Lung microvascular endothelial cell (primary cell): ENCODE measurements around the gene BMP5. TPM values are rescaled to one million over a fixed set of nuclear protein-coding genes. Genes with fewer than 3 reads are reported as not detected.
"Not testable (repeated sequence)": the region's sequence is repeated elsewhere in the genome, so short reads cannot be mapped to it uniquely, and the experiment has no call there.

Source experiments
- DNase-seq, 2 donors: peaks; one replicate each; pipeline versions ENCODE4 v3.0.0 to v3.0.0-alpha.2; 2010; ENCODE audit warnings: low read depth in 2 of 2
- total RNA-seq: library from RNA; depleted of rRNA; stranded (reverse); fragments of >200 nt; gene quantifications from 2 replicates; pipeline ENCODE4 v1.2.1, GENCODE V29; 2014

BMP5 gene
- total RNA-seq = not detected in 2 replicates

DNA sequence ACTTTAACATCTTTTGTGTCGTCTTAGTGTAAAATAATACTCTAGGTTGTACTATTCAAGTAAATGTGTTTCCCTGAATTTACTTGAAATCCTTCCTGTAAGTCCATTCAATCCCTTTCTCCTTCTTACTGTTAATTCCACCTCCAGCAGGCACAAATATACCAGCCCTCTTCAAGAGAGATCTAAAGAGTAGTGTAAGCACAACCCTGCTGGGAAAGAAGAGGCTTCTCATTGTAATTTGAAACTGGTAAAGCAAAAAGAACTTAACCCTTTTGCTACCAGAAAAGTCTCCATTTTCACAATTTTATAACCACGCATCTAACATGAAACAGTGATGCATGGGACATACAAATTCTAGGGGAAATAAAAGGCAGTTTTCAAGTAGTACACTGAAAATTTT lies at the start of gene BMP5:
Gene BMP5 (minus strand): TSS at position 191 of the 400 bp plus-strand sequence. CDS start 725 bp downstream, outside the sequence.
- DNase-seq = no peak

DNA sequence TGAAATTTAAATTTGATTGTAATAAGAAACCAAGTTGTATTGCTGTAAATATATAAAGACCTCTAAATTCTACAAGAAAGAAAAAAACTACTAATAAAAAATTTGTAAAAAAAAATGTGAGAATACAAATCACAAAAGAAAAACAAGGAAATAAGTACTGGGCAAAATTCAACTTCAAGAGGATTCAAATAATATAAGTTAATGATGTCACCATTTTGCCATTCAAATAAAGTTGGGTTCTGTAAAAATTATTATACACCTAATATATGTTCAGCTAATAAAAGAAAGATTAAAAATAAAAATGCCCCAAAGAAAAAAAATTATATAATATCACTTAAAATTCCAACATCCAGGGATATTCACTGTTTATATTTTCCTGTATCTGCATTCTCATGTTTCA lies 47.0 kb upstream of the BMP5 start:
- DNase-seq = no peak

DNA sequence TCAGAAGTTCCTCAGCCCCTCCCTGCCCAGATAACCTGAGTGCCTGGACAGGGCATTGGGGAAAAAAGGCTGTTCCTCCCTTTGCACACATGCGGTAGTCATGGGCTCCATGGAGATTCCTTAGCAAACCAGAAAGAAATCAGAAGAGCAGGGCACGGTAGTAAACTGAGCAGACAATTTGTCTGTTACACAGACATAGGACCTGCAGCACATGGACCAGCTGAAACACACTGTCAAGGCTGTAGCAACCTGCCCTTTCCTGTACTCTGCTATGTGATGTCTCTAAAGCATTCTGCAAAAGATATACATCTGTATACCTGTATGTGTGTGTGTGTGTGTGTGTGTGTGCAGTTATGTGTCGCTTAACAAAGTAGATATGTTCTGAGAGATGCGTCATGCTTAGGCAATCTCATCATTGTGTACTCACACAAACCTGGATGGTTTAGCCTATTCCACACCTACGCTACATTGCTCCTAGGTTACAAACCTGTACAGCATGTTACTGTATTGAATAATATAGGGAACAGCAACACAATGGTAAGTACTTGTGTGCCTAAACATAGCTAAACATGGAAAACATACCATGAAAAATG lies 44.4 kb upstream of the BMP5 start:
- no peak for DNase-seq

DNA sequence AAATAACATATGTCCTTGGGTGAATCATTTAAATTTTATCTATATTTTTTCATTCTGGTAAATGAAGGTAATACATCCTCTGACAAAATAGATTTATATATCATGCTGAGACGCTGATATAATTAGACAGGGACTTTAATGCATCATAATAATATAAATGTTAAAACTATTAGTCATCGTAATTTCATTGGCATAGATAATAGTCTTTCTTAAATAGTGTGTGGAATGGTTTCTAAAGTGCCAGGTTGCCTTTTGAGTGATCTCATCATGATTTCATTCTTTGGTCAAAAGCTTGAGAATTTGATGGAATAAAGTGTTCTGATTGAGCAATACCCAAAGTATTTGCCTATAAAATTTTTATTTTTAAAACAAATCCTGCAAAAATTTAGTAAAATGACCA lies 43.2 kb upstream of the BMP5 start:
- DNase-seq = peak in 1 of 2 donors; percentile 5

DNA sequence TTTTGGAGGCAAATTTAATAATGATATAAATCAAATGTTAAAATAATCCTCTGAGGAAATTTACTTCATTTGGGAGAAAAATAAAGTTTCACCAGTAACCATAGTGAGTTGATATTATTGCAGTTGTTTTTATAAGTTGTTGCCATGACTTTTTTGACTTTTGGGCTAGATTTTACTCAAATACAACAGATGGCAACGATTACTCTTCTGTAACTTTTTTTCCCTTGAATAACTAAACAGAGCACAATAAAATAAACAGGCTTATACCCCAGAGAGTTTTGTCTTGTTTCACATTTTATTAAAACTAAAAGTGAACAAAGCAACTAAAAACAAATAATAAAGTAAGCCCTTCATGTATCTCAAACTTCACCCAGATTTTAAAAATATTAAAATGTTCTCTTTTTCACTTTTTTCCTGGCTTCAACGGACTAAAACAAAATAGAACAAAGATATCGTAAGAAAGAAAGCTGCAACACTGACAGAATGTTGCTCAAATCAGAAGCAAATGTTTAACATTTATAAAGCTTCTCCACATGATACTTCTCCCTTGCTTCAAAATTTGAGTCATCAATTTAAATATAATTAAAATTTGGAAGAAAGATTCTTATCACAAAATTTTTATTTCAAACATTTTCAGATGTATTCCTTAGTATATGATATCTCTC lies 42.5 kb upstream of the BMP5 start:
- no peak for DNase-seq

DNA sequence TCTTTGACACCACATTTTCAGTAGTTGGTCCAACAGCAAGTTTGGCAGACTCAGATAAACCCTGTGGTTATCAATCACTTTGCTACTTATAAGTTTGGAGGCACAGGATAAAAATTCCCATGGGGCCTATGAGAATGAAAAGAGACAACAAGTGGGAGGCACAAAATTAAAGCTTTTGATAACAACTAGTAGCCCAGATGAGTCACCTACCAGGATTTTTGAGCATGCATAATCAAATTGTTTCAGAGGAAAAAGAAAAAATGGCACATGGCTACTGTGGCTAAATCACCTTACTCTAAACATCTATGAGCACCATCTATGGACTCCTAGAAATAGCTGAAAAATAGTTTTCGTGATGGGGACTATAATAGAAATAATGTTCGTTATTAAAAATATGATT lies 40.8 kb upstream of the BMP5 start:
- no peak for DNase-seq

DNA sequence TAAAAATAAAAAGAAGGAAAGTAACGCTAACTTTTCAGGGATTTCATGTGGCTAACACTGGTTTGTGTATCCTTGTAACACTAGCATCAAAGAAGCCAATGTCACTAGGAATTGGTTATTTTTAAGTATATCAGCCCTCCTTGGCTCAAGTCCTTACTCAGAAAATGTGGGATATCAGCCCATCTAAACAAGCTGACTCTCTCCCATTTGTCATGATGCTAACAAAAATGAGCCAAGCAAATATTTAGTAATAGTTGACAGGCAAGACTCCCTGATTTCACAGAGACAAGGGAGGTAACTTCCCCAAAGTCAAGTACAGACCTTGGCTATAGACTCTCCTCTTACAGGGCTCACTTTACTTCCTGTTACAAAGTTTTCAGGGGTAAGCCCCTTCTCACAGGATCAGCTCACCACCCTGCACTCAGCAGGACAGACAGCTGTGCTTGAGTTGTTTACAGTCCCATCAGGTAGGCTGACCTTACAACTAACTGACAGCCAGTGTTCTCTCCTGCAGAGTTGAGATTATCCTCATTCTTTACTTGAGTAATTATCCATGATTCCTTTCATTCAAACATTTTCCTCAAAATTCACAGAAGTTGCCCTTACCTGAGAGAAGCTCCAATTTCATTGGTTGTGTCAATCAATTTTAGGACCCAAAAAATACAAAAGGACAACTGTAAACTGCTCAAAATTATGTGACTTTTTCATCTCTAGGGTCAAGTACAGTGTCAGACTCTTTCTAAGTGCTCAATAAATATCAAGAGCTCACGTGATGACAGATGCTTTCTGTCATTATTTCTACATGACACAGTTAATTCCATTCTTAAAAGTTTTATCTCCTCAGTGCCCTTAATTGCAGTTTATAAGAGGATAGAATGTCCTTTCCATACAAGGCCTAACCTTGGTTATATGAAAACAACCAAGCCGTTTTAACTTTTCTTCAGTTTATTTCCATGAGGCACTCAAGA lies 38.1 kb upstream of the BMP5 start:
- no peak for DNase-seq

DNA sequence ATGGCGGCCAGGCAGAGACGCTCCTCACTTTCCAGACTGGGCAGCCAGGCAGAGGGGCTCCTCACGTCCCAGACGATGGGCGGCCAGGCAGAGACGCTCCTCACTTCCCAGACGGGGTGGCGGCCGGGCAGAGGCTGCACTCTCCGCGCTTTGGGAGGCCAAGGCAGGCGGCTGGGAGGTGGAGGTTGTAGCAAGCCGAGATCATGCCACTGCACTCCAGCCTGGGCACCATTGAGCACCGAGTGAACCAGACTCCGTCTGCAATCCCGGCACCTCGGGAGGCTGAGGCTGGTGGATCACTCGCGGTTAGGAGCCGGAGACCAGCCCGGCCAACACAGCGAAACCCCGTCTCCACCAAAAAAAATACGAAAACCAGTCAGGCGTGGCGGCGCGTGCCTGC lies 35.1 kb upstream of the BMP5 start:
- DNase-seq = not testable (repeated sequence)

DNA sequence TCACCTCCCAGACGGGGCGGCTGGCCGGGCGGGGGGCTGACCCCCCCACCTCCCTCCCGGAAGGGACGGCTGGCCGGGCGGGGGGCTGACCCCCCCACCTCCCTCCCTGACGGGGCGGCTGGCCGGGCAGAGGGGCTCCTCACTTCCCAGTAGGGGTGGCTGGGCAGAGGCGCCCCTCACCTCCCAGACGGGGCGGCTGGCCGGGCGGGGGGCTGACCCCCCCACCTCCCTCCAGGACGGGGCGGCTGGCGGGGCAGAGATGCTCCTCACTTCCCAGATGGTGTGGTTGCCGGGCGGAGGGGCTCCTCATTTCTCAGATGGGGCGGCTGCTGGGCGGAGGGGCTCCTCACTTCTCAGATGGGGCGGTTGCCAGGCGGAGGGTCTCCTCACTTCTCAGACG lies 34.5 kb upstream of the BMP5 start:
- DNase-seq = not testable (repeated sequence)

DNA sequence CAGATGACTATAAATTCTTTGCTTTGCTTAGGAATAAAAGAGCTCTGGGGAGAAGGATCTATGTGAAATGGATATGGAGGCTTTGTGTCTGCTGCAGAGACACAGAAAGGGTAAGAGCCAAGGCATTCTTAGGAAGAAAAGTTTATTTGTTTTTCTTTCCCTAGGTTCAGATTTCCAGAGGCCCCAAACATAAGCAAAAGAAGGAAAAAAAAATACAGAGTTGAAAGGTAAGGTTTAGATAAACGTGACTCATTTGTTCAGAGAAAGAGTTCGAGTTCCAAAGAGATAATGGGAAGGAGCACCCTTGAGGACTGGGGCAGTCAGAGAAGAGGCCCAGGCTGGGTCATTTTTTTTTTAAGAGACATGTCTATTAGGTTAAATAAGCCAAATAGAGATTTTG lies 27.4 kb upstream of the BMP5 start:
- DNase-seq = no peak

DNA sequence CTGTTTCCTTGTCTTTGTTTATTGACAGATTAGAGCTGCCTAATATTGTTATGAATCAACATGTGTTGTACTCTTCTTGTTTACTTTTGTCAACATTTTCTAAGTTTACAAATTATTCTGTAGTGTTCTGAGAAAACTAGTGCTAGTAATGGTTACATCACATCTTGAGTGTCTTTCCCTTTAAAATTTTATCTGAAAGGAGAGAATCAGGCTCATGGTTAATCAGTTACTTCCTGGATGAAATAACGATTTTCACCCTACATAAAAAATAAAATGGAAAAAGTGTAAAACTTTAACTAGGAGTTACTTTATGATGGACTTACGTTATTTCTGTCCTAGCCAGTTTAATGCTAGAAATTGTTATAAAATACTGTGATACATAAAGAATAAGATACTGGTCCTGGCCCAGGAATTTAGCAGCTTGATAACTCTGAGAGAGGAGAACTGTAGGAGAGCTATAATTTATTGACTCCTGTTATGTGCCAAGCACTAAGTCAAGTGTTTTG lies 26.4 kb upstream of the BMP5 start:
- no peak for DNase-seq

DNA sequence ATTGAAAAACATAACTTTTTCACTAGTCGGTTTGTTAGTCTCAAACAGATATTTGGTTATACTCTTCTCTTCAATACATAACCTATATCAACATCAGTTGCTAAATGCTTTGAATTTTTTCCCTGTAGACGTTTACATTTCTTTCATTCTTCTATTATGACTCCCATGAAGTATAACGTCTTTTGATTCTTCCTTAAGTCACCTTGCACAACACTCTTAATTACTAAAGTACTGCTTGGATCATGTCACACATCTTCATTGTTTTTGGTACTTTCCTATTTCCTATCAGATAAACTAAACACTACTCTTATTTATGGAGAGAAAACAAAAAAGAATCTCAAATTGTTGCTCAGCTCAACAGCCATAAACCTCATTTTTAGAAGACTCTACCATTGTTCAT lies 23.0 kb upstream of the BMP5 start:
- no peak for DNase-seq

DNA sequence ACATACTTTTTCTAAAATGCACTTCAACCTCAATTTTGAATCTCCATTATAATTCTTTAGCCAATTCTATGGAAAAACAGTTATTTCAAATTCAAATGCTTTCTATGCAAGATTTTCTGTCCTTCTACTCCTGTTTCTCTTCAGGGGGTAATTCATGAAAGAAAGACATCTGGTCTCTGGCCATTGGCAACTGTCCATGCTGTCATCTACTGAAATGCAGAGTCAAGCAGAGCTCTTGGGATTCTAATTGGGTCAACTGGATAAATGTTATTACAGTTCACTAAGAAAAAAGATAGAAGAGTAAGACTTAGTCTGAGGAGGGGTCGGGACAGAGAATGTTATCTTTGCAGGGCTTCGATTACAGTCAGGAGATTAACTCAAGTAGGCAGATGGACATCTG lies 22.0 kb upstream of the BMP5 start:
- no peak for DNase-seq

DNA sequence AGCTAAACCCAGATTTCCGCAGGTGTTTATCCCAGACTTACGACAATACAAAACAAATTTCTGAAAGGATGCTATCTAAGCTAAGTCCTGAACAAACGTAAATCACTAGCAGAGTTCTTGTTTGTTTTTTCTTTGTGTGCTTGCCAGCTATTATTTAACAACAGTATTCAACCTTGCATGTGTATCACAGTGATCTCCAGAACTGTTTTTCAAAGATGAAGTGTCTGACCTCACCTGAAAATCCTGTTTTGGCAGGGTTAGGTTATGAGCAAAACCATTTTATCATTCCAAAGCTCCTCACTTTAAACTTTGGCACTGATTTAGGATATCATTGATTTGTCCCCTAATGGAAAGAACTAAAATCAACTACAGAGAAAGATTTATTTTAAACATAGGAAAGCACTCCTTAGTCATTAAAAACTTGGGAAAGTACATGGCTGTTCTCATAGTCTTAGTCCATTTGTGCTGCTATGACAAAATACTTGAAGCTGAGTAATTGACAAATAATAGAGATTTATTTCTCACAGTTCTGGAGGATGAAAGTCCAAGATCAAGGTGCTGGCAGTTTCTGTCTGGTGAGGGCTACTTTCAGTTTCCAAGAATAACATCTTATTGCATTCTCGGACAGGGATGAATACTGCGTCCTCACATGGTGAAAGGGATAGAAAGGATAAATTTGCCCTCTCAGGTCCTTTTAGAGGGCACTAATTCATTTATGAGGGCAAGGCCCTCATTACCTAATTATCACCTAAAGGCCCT lies 20.8 kb upstream of the BMP5 start:
- no peak for DNase-seq

DNA sequence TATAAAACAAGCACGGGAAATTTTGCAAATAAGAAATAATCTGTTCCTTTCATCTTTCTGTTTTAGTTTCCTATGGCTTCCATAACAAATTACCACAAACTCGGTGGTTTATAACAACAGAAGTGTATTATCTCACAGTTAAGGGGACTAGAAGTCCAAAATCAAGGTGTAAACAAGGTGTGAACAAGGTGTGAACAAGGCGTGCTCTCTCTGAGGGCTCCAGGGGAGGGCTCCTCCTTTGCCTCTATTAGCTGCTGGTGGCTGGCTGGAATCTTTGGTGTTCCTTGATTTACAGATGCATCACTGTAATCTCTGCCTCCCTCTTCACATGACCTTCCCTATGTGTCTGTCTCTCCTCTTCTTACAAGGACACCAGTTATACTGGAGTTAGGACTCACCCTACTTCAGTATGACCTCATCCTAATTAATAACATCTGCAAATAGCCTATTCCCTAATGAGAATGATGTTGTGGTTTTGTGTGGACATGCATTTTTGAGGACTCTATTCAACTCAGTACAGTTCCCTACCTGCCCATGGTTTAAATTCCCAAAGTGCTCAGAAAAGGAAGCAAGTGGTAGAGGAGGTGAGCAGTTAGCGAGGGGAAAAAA lies 17.5 kb upstream of the BMP5 start:
- no peak for DNase-seq

DNA sequence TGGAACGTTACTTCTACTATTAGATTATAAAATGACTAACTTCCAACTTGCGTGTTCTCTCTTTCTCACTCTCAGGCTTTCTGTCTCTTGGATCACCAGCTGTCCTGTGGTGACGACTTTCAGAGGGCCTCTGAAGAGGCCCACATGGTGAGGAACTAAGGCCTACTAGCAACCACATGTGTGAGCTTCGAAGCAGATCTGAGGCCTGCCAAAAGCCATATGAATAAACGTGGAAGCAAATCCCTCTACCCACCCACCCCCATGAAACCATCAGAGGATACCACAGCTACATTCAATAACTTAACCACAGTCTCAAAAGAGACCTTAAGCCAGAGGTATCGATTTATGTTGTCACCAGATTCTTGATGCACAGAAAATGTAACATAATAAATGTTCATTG lies 13.5 kb upstream of the BMP5 start:
- DNase-seq = no peak

DNA sequence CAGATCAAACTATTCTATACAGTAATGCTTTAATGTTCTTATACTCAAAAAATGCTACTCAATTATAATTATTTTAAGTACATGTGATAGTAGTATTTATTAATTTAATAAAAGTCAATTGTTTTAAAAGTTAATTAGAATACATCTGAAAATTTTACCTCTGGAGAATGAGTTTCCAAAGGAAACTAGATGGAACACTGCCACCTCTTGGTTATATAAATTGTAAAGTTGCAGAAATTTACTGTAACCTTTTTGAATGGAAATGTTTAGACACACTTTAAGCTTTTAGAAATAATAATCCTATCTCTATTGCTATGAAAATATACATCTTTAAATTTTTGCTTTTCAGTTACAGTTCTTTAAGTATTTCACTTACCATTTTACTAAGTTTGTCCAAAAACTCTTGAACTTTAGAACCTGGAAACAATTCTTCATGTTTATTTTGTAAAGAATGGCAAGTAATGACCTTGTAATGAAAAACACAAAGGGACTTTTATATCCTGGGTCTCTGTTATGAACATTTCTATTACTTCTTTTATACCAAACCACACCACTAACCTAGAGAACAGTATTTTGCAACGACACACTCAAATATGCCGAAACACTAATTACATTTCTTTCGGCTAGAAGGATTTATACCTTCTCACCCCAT lies 10.9 kb upstream of the BMP5 start:
- DNase-seq = peak; percentile 19 to 24

DNA sequence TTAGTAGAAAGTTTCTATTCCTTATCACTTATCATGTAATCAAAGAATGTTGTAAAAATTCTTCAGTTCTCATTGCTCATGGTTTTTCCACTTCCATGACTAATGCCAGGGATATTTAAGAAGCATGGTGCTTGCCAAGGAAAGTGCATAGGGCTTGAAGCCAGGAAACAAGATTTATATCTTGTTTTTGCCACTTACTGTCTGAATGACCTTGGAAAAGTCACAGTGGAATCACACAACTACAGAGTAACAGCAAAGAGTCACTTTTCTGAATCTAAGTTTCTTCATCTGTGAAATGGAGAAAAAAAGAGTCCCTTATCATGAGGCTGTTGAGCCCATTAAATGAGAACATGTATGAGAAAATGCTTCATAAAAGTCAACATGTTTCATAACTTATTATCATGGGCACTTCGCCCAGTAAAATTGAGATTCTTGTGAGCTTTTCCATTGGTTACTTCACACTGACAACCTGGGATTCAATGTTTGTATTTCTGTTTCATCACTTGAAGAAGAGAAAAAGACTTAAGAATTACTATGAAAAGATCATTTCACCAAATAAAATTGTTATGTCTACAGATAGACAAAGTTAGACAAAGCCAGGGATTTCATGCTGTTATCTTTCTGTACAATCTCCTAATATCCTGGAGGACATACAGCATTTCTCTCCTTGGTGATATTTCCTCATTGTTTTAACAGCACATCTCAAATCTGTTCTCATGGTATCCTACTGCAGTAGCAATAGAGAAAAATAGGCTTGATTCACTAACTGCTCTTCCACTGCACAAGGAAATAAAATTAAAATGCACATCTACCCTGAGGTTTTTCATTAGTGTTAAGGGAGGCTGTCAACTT lies 7.6 kb upstream of the BMP5 start:
- DNase-seq = peak; percentile 4 to 89

DNA sequence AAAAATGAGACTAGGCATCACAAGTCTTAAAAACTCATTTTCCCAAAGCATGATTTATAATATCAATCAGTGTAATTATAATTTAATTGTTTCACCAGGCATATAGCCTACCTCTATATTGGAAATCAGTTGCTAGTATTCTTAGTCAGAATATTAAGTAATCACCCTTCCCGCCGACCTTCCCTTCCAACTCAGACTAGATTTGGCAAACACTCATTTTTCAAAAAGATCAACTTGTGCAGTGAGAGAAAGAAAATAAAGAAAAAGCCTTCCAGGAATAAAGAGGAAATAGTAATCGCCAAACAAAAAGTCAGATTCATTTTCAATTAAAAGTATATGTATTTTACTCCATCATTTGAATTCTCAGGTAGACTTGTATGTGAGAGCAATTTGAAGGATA lies 1.9 kb upstream of the BMP5 start:
- no peak for DNase-seq

DNA sequence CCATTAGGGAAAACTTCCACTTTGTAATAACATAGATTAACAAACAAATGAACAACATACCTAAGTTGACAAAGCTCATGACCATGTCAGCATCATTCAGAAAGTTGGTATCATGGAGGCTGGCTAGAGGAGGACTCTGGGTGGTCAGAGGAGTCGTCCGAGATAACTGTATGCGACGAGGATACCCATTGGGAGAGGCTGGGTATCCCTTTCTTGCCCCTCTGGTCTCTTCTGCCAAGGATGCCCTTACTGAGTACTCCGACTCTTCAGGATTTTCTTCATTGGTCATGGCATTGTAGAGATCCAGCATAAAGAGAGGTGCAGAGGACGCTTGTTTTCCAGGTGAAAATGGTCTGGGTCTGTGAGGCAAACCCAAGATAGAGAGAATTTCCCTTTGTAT lies 1.1 kb downstream of the BMP5 start:
- DNase-seq = no peak
